IPS-11a (cell line): Measurements from ENCODE around the gene PLXNA1.

Source experiments
- H3K4me3 ChIP-seq: one replicate; pipeline ENCODE4 v1.5.1; 2013; ENCODE audit warnings: low read depth, low read length, control low read depth

PLXNA1 gene

GRCh38 chr3:127032296-127032990 lies 49.5 kb downstream of the PLXNA1 start:
- H3K4me3 ChIP-seq, result no peak overlapping the region
